Osteoblast (primary cell): ENCODE results near the gene HSPA2. TPM values are rescaled to one million over a fixed set of nuclear protein-coding genes. Genes with fewer than 3 reads are reported as not detected.
"Not testable (repeated sequence)": the region's sequence is repeated elsewhere in the genome, so short reads cannot be mapped to it uniquely, and the experiment has no call there.

Source experiments
- DNase-seq: peaks from one replicate; pipeline ENCODE4 v3.0.0; 2011; ENCODE audit warnings: low spot score, mixed read lengths; ENCODE audit not compliant: insufficient read length; ENCODE audit errors: missing footprints
- H2AFZ ChIP-seq: 2 replicates; pipeline ENCODE4 v1.6.0; 2011; ENCODE audit warnings: mild to moderate bottlenecking, low read length
- H3K27ac ChIP-seq: 2 replicates; pipeline ENCODE4 v1.5.1; 2011; ENCODE audit warnings: mild to moderate bottlenecking, low read depth, low read length, moderate library complexity
- H3K27me3 ChIP-seq: 2 replicates; pipeline ENCODE4 v1.6.0; 2012; ENCODE audit warnings: mild to moderate bottlenecking, control low read depth, inconsistent platforms, low read length, moderate library complexity; ENCODE audit not compliant: insufficient read depth
- H3K36me3 ChIP-seq: 2 replicates; pipeline ENCODE4 v1.5.1; 2011; ENCODE audit warnings: mild to moderate bottlenecking, low read length, control low read depth, moderate library complexity; ENCODE audit not compliant: insufficient read depth
- H3K4me1 ChIP-seq: 2 replicates; pipeline ENCODE4 v1.5.1; 2011; ENCODE audit warnings: mild to moderate bottlenecking, low read length, control low read depth, moderate library complexity; ENCODE audit not compliant: insufficient read depth
- H3K4me2 ChIP-seq: 2 replicates; pipeline ENCODE4 v1.6.0; 2011; ENCODE audit warnings: mild to moderate bottlenecking, low read length; ENCODE audit not compliant: insufficient read depth
- H3K4me3 ChIP-seq: fragments of 200-600 bp; sonication (generic); 3 replicates; pipeline ENCODE4 v1.5.1; 2012; ENCODE audit warnings: mild to moderate bottlenecking, low read length, inconsistent platforms; ENCODE audit not compliant: insufficient read depth
- H3K79me2 ChIP-seq: 2 replicates; pipeline ENCODE4 v1.6.0; 2012; ENCODE audit warnings: mild to moderate bottlenecking, low read length, control low read depth, inconsistent platforms; ENCODE audit not compliant: insufficient read depth
- H3K9me3 ChIP-seq: 2 replicates; pipeline ENCODE4 v1.5.1; 2011; ENCODE audit warnings: low read depth, low read length, control low read depth
- H4K20me1 ChIP-seq: 2 replicates; pipeline ENCODE4 v1.6.0; 2012; ENCODE audit warnings: mild to moderate bottlenecking, low read length, control low read depth; ENCODE audit not compliant: insufficient read depth
- CTCF ChIP-seq: IDR thresholded peaks from 2 replicates; pipeline ENCODE4 v1.5.1; 2011; ENCODE audit warnings: mild to moderate bottlenecking, low read depth, low read length, moderate library complexity; ENCODE audit errors: extremely low read depth
- total RNA-seq: library from RNA; depleted of rRNA; stranded (reverse); fragments of >200 nt; gene quantifications from 2 replicates; pipeline ENCODE4 v1.2.3, GENCODE V29; 2012

HSPA2 gene
- total RNA-seq, 1 donor: 4.0 TPM

DNA sequence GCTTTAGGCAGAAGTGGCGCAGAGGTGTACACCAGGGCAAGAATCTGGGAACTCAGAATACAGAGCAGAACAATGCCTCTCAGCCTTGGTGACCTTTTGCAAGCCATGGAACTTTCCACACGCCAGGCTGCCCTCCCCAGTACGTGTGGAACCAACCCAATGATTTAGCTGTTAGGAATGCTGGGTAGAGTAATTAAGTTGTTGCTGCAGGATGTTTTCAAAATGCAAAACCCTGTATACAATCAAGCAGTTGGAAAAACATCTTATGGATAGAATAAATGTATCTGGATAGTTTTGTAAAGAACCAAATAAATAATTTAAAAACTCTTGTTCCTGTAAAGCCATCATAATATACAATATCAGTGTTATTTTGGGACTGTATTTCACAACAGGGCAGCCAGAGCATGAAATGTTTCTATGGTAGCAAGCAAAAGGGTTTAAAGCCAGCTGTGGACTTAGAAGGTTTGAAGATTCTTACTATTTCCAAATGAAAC lies 28.6 kb downstream of the HSPA2 start:
- Histone ChIP-seq H3K36me3 (no peaks in the 10 kb centered on the region), H3K27ac (peak overlapping the region; percentile 37), H3K79me2 (no peaks in the 10 kb centered on the region), H3K4me3 (no peak overlapping the region), H4K20me1 (no peaks in the 10 kb centered on the region), H3K27me3 (no peaks in the 10 kb centered on the region), H3K9me3 (no peaks in the 10 kb centered on the region), H3K4me1 (peaks cover 14% of the 10 kb centered on the region), H3K4me2 (peak overlapping the region; percentile 48), H2AFZ (peak overlapping the region; percentile 19)
- DNase-seq: no peak
- no peak for TF ChIP-seq CTCF

DNA sequence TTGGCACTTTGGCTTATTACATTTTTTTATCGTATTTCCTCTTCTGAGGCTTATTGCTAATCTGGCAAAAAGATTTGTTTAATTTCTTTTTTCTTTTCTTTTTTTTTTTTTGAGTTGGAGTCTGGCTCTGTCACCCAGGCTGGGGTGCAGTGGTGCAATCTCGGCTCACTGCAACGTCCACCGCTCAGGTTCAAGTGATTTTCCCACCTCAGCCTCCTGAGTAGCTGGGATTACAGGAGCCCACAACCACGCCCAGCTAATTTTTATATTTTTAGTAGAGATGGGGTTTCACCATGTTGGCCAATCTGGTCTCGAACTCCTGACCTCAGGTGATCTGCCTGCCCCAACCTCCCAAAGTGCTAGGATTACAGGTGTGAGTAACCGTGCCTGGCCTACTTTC lies 29.1 kb downstream of the HSPA2 start:
- peak overlapping the region; percentile 37 for H3K27ac ChIP-seq
- not testable (repeated sequence) for H3K79me2 ChIP-seq, H3K4me3 ChIP-seq, DNase-seq, H3K27me3 ChIP-seq, H4K20me1 ChIP-seq, H2AFZ ChIP-seq, H3K36me3 ChIP-seq, H3K9me3 ChIP-seq
- peaks cover 14% of the 10 kb centered on the region for H3K4me1 ChIP-seq
- H3K4me2 ChIP-seq: peak overlapping the region; percentile 48

- DNase-seq: no peak
- H3K27ac ChIP-seq: no peak overlapping the region
- H3K79me2 ChIP-seq: no peaks in the 10 kb centered on the region
- no peak overlapping the region for H2AFZ ChIP-seq
- no peak overlapping the region for H3K4me2 ChIP-seq
- peaks cover 14% of the 10 kb centered on the region for H3K4me1 ChIP-seq
- no peaks in the 10 kb centered on the region for H3K27me3 ChIP-seq
- H3K36me3 ChIP-seq: no peaks in the 10 kb centered on the region
- no peaks in the 10 kb centered on the region for H4K20me1 ChIP-seq
- no peak for TF ChIP-seq CTCF
- no peaks in the 10 kb centered on the region for H3K9me3 ChIP-seq
- no peak overlapping the region for H3K4me3 ChIP-seq
Measured at GRCh38 chr14:64572386-64573104, 32.0 kb downstream of the HSPA2 start.

- no peaks in the 10 kb centered on the region for H3K79me2 ChIP-seq
- H3K27ac ChIP-seq: no peak overlapping the region
- H3K4me2 ChIP-seq: no peak overlapping the region
- peaks cover 14% of the 10 kb centered on the region for H3K4me1 ChIP-seq
- no peaks in the 10 kb centered on the region for H3K36me3 ChIP-seq
- no peak for TF ChIP-seq CTCF
- H3K4me3 ChIP-seq: no peak overlapping the region
- H4K20me1 ChIP-seq: no peaks in the 10 kb centered on the region
- no peaks in the 10 kb centered on the region for H3K27me3 ChIP-seq
- no peaks in the 10 kb centered on the region for H3K9me3 ChIP-seq
- no peak overlapping the region for H2AFZ ChIP-seq
- no peak for DNase-seq
Measured at GRCh38 chr14:64573109-64573508, 32.6 kb downstream of the HSPA2 start.
